HG03521 (cell line): Measurements from ENCODE around the gene BANP.
"Not testable (repeated sequence)": the region's sequence is repeated elsewhere in the genome, so short reads cannot be mapped to it uniquely, and the experiment has no call there.

Experiments
- ATAC-seq: cut with Tn5 transposase; IDR thresholded peaks from one replicate; pipeline ENCODE4 v1.9.1; 2021; ENCODE audit warnings: mild to moderate bottlenecking, moderate library complexity; ENCODE audit not compliant: unreplicated experiment

BANP gene

GRCh38 chr16:88094253-88094575, 143.0 kb downstream of the BANP start:
- ATAC-seq, result not testable (repeated sequence)

GRCh38 chr16:88094900-88095299, 143.7 kb downstream of the BANP start:
- ATAC-seq, result not testable (repeated sequence)

- not testable (repeated sequence) for ATAC-seq
These were observed 145.4 kb downstream of the BANP start for GRCh38 chr16:88096659-88097058.

- ATAC-seq, result not testable (repeated sequence)
These were observed 147.7 kb downstream of the BANP start for GRCh38 chr16:88098731-88099562.

GRCh38 chr16:88099563-88099890, 148.3 kb downstream of the BANP start:
- no peak for ATAC-seq

- ATAC-seq, result not testable (repeated sequence)
These were observed 148.7 kb downstream of the BANP start for GRCh38 chr16:88099956-88100355.

- ATAC-seq, result not testable (repeated sequence)
These were observed 149.8 kb downstream of the BANP start for GRCh38 chr16:88100801-88101622.

GRCh38 chr16:88101623-88102105, 150.4 kb downstream of the BANP start:
- ATAC-seq, result not testable (repeated sequence)

GRCh38 chr16:88102597-88102996, 151.4 kb downstream of the BANP start:
- ATAC-seq, result no peak

GRCh38 chr16:88103011-88103410, 151.8 kb downstream of the BANP start:
- ATAC-seq, result no peak

- ATAC-seq, result no peak
These were observed 152.5 kb downstream of the BANP start for GRCh38 chr16:88103581-88104188.

GRCh38 chr16:88104363-88104762, 153.1 kb downstream of the BANP start:
- not testable (repeated sequence) for ATAC-seq

- ATAC-seq, result not testable (repeated sequence)
These were observed 154.4 kb downstream of the BANP start for GRCh38 chr16:88105574-88106140.

- ATAC-seq, result not testable (repeated sequence)
These were observed 155.3 kb downstream of the BANP start for GRCh38 chr16:88106566-88106965.

- no peak for ATAC-seq
These were observed 157.5 kb downstream of the BANP start for GRCh38 chr16:88108762-88109161.

GRCh38 chr16:88109726-88110621, 158.7 kb downstream of the BANP start:
- not testable (repeated sequence) for ATAC-seq

GRCh38 chr16:88110875-88111494, 159.8 kb downstream of the BANP start:
- ATAC-seq, result not testable (repeated sequence)

- ATAC-seq, result not testable (repeated sequence)
These were observed 160.7 kb downstream of the BANP start for GRCh38 chr16:88111976-88112375.

GRCh38 chr16:88113545-88114045, 162.4 kb downstream of the BANP start:
- ATAC-seq, result no peak
